ENCODE data around the gene BCAR3. TPM values are rescaled to one million over a fixed set of nuclear protein-coding genes. Genes with fewer than 3 reads are reported as not detected.

BCAR3 gene
- total RNA-seq, 1 experiment from 2014 or later, result 49.5 TPM

DNA sequence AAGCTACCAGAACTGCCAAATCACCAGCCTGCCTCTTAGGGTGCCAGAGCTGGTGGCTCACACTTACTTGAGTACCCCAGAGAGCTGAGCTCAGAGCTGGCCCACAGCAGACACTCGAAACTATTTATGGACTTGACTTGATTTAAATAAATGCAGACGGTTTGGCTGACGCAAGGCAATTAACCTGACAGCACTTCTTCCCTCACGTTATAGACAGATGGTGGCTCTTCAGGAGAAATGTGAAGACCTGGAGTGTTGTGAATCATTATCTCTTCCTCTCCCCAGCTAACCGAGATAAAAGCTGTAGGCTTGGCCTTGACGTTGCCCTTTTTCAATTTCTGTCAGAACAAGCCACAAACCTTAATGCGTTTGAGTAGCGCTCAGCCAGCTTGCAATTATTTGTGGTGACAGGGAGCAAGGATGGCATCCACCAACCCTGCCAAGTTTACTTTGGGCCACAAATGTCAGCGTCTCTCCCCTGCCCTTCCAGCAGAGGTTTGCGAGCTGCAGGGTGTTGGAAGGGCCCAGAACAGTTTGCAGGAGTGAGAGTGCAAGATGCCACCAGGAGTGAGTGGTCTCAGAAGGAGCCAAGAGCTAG, 34.0 kb upstream of the BCAR3 start:
- DNase-seq (ENCODE audit: low read depth in 1 of 2, low spot score in 2 of 2), result no peak
- H3K27me3 ChIP-seq (replicated peaks), result no peaks in the 10 kb centered on the region
- no peak overlapping the region for H3K27ac ChIP-seq
- H3K4me1 ChIP-seq (replicated peaks), result peaks cover 39% of the 10 kb centered on the region
- peaks cover 3% of the 10 kb centered on the region; the same call in 1 of the 2 replicates for H3K9me3 ChIP-seq (replicated peaks)
- no peaks in the 10 kb centered on the region for H3K36me3 ChIP-seq
- H3K4me3 ChIP-seq, result no peak overlapping the region

DNA sequence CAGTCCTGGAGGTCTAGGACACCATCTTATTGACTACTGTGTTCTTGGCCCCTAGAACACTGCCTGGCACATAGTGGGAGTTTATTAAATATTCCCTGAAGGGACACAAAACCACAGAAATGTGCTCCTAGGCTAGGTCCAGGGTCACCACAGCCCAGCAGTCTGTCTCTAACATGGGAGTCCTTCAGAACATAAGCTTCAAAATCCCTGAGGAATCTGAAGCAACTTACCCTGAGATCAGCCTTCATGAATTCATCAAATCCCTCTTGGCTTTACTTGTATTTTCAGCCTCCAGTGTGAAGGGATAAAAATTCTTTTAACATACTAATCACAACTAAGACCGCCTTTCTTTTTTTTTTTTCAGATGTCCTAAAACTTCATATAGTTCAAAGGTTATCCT, 32.7 kb upstream of the BCAR3 start:
- no peak for DNase-seq (ENCODE audit: low read depth in 1 of 2, low spot score in 2 of 2)
- Histone ChIP-seq H3K27ac (no peak overlapping the region), H3K27me3 (replicated peaks) (no peaks in the 10 kb centered on the region), H3K4me3 (no peak overlapping the region), H3K9me3 (replicated peaks) (peaks cover 3% of the 10 kb centered on the region; the same call in 1 of the 2 replicates), H3K36me3 (no peaks in the 10 kb centered on the region), H3K4me1 (replicated peaks) (peaks cover 51% of the 10 kb centered on the region)

DNA sequence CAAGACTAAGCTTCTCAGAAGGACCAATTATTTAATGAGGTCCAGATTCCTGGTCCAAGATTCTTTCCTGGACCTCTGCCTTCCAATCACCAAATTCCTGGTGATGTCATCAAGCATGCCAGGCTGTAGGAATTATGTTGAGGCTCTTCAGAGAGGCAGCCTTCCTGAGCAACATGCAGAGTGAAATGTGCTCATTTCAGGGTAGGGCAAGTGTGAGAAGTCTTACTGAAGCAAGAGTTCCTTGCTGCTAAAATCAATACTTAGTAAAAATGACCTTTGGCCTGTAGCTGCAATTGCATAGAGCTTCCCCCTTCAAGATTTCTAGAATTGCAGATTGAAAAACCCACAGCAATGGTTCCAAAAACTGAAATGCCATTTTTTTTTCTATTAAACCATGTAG, 31.7 kb upstream of the BCAR3 start:
- no peak overlapping the region for H3K4me3 ChIP-seq
- DNase-seq (ENCODE audit: low read depth in 1 of 2, low spot score in 2 of 2), result no peak
- no peaks in the 10 kb centered on the region for H3K27me3 ChIP-seq (replicated peaks)

DNA sequence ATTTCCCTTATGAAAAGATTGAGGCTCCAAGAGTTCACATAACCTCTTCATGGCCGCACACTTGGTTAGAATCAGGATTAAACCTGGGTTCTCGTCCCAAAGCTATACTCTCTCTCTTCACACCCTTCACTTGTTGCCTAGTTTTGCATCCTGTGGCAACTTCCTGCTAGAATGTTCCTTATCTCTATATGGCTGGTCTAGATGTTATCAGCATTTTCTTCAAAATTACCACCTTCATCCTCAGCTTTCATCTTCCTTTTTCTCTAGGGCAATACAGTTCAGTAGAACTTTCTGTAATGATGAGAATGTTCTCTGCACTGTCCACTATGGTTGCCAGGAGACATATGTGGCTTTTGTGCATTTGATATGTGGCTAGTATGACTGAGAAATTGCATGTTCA, 31.1 kb upstream of the BCAR3 start:
- H3K4me3 ChIP-seq, result no peak overlapping the region
- H3K27me3 ChIP-seq (replicated peaks), result no peaks in the 10 kb centered on the region
- DNase-seq (ENCODE audit: low read depth in 1 of 2, low spot score in 2 of 2), result no peak
- peaks cover 3% of the 10 kb centered on the region; the same call in 1 of the 2 replicates for H3K9me3 ChIP-seq (replicated peaks)
- H3K4me1 ChIP-seq (replicated peaks), result peaks cover 58% of the 10 kb centered on the region
- H3K27ac ChIP-seq, result peak overlapping the region; percentile 84; the same call in 1 of the 2 replicates
- H3K36me3 ChIP-seq, result no peaks in the 10 kb centered on the region

More for the DNA sequence above, 31.7 kb upstream of the BCAR3 start:
- Histone ChIP-seq H3K4me1 (replicated peaks) (peaks cover 58% of the 10 kb centered on the region), H3K36me3 (no peaks in the 10 kb centered on the region), H3K9me3 (replicated peaks) (peaks cover 3% of the 10 kb centered on the region; the same call in 1 of the 2 replicates), H3K27ac (no peak overlapping the region)

DNA sequence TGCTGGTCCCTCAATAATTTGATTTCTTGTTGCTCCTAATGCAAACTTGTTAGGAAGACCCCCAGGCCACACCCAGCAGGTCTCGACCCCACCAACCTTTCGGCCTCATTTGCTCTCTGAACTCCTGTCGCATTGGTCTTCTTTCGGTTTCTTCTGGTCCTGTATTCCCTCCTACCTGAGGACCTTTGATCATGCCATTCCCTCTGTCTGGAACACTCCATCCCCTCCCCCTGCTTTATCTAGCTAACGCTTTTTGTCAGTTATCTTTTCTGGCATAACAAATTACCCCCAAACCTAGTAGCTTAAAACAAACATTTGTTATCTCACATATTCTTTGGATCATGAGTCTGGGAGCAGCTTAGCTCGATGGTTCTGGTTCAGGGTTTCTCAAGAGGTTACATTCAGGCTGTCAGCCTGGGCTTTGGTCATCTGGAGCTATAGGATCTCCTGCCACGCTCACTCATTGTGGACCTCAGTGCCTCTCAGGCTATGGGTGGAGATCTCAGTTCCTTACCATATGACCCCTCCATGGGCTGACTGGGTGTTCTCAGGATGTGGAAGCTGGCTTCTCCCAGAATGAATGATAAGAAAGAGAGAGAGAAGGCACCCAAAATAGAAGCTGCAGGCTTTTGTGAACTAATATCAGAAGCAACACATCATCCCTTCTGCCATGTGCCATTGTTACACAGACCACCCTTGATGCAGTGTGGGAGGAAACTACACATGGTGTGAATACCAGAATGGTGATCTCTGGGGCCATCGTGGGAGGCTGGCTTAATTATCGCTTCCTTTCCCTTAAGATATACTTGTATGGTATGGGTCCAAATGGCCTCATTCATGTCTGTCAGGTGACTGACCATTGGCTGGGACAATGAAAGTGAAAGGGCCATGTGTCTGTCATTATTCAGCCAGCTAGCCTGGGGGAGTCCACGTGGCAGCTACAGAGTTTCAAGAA, 29.1 kb upstream of the BCAR3 start:
- no peaks in the 10 kb centered on the region for H3K36me3 ChIP-seq
- DNase-seq (ENCODE audit: low read depth in 1 of 2, low spot score in 2 of 2), result peak; percentile 96 to 98
- no peak overlapping the region for H3K4me3 ChIP-seq
- H3K9me3 ChIP-seq (replicated peaks), result no peaks in the 10 kb centered on the region
- no peaks in the 10 kb centered on the region for H3K27me3 ChIP-seq (replicated peaks)
- peaks cover 65% of the 10 kb centered on the region for H3K4me1 ChIP-seq (replicated peaks)
- peak overlapping the region; percentile 86 for H3K27ac ChIP-seq

DNA sequence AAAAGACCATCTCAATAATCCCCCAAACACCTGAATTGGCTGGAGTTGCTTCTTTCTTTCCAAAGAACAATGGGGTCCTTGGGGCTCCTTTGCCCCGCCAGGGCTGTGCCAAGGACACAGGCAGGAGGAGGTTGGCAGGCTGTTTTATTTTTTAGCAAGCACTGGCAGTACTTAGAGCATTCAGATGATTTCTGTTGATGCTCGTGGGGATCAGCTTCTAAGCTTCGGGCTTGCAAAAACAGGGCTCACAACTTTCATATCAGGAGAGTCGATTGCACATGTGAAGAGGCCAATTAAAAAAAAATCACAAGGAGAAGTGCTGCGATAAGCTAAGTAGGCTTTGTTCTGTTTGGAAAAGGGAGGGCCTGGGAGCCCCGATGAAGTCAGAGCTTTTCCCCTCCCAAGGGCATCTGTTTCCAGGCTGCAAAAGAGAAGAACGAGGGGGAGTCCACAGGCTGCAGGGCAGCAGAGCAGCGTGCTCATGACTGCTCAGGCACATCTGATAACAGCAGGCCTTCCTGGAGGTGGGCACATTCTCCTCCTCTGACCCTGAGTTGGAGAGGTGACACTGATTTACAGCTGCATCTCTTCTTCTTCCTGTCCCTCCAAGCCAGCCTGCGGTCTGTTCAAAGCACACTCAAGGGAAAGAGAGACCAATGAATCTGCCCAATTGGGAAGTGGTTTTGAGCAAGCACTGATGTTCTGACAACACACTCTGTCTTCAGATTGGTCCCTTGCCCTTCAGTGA, 27.3 kb upstream of the BCAR3 start:
- no peaks in the 10 kb centered on the region for H3K9me3 ChIP-seq (replicated peaks)
- H3K4me3 ChIP-seq, result no peak overlapping the region
- H3K4me1 ChIP-seq (replicated peaks), result peaks cover 73% of the 10 kb centered on the region
- H3K27ac ChIP-seq, result peak overlapping the region; percentile 86
- peak in 1 of 2 experiments; percentile 11 for DNase-seq (ENCODE audit: low read depth in 1 of 2, low spot score in 2 of 2)
- no peaks in the 10 kb centered on the region for H3K27me3 ChIP-seq (replicated peaks)
- no peaks in the 10 kb centered on the region for H3K36me3 ChIP-seq

DNA sequence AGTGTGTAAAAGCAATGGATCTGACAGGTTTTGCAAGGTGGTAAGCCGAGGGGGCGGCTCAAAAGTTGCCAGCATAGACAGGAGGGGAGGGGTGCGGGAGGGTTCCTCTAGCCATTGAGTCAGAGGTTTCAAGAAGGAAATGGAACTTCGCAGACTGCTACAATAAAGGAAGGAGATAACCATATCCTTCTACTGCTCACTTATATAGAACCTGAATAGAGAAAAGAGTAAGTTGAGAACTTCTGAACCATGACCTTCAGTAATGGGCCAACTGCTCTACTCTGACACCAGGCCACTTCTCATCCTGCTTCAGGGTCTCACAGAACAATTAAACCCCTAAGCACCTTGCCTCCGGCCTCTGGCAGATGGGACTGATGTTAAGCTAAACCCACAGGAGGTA, 26.3 kb upstream of the BCAR3 start:
- no peak overlapping the region for H3K27ac ChIP-seq
- peaks cover 75% of the 10 kb centered on the region for H3K4me1 ChIP-seq (replicated peaks)
- no peaks in the 10 kb centered on the region for H3K9me3 ChIP-seq (replicated peaks)
- no peaks in the 10 kb centered on the region for H3K27me3 ChIP-seq (replicated peaks)
- no peak for DNase-seq (ENCODE audit: low read depth in 1 of 2, low spot score in 2 of 2)
- H3K4me3 ChIP-seq, result no peak overlapping the region
- H3K36me3 ChIP-seq, result no peaks in the 10 kb centered on the region

DNA sequence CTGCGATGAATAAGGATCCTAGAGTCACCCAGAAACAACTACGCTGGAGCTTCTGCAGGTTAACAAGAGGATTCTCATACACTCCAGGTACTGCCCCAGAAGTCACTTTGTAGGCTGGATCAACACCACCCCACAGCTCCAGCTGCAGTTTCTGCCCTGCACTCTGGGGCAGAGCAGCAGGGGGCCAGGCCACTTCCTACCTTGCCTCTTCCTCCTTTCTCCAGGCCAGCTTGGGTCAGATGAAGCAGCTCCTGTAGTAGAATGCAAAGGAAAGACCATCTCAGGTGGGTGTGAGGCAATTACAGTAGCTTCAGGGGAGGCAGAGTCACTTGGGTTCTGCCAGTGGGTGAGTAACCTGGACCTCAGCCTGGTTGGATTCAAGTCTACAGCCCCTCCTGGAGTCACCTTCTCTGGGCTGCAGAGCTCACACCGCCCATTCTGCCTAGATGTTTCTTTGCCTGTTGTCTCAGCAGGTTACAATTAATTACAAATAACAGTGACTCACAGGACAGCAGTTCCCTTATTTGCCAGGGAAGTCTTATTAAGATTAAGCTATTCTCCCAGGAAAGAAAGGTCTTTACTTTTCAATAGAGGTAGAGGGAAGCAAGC, 24.4 kb upstream of the BCAR3 start:
- no peaks in the 10 kb centered on the region for H3K9me3 ChIP-seq (replicated peaks)
- H3K4me3 ChIP-seq, result no peak overlapping the region
- no peaks in the 10 kb centered on the region for H3K27me3 ChIP-seq (replicated peaks)
- peak in 1 of 2 experiments; percentile 32 for DNase-seq (ENCODE audit: low read depth in 1 of 2, low spot score in 2 of 2)
- H3K4me1 ChIP-seq (replicated peaks), result peaks cover 76% of the 10 kb centered on the region
- H3K36me3 ChIP-seq, result no peaks in the 10 kb centered on the region
- no peak overlapping the region for H3K27ac ChIP-seq

DNA sequence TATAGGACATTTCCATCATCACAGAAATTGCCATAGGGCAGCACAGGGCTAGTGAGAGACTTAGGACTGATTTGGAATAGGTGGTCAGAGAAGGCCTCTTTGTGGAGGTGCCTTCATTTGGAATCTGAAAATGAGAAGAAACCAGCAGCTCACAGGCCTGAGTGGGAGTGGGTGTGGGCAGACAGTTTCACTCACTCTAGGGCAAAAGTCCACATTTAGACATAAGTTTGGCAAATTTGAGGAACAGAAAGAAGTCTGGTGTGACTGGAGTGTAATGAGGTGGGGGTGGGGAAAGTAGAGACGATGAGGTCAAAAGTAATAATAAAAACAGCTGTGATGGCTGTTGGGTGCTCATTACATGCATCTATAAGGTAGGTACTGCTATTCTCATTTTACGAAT, 22.4 kb upstream of the BCAR3 start:
- Histone ChIP-seq H3K9me3 (replicated peaks) (no peaks in the 10 kb centered on the region), H3K27me3 (replicated peaks) (no peaks in the 10 kb centered on the region), H3K4me3 (no peak overlapping the region), H3K4me1 (replicated peaks) (peaks cover 65% of the 10 kb centered on the region), H3K36me3 (no peaks in the 10 kb centered on the region), H3K27ac (peak overlapping the region; percentile 8; the same call in 1 of the 2 replicates)
- DNase-seq (ENCODE audit: low read depth in 1 of 2, low spot score in 2 of 2), result no peak

DNA sequence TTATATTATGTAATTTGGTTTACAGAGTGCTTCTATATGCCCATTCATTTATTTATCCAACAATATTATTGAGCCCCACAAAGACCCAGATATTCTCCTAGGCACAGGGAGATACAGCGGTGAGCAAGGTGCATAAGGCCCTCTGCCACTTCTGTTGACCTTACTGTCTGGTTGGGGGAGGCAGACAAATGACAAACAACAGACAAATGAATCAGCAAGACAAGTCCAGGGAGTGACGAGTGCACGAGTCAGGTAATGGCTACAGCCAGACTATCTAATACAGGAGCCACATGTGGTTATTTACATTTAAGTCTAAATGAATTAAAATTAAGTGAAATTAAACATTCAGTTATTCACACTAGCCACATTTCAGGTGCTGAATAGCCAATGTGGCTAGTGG, 22.0 kb upstream of the BCAR3 start:
- H3K36me3 ChIP-seq, result no peaks in the 10 kb centered on the region
- DNase-seq (ENCODE audit: low read depth in 1 of 2, low spot score in 2 of 2), result no peak
- H3K4me3 ChIP-seq, result no peak overlapping the region
- peaks cover 62% of the 10 kb centered on the region for H3K4me1 ChIP-seq (replicated peaks)
- H3K27me3 ChIP-seq (replicated peaks), result no peaks in the 10 kb centered on the region
- H3K9me3 ChIP-seq (replicated peaks), result no peaks in the 10 kb centered on the region
- H3K27ac ChIP-seq, result peak overlapping the region; percentile 8; the same call in 1 of the 2 replicates

DNA sequence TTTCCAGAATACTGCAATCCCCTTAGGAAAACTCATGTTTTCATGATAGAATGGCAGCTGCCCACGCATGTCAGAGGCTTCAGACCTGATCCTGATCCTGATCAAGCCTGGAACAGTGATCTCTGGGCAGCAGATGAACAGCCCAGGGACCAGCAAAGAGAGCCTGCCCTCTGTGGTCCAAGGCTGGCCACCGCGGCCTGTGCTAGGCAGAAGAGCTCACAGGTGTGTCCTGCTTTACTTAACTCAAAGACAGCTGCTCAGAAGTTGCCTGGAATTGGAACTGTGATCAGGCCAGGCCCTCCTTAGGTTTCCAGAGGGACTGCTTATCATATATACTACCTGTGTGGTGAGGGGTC, 21.2 kb upstream of the BCAR3 start:
- no peaks in the 10 kb centered on the region for H3K36me3 ChIP-seq
- H3K27ac ChIP-seq, result peak overlapping the region; percentile 93
- H3K9me3 ChIP-seq (replicated peaks), result no peaks in the 10 kb centered on the region
- no peak for DNase-seq (ENCODE audit: low read depth in 1 of 2, low spot score in 2 of 2)
- no peaks in the 10 kb centered on the region for H3K27me3 ChIP-seq (replicated peaks)
- H3K4me1 ChIP-seq (replicated peaks), result peaks cover 62% of the 10 kb centered on the region
- no peak overlapping the region for H3K4me3 ChIP-seq

DNA sequence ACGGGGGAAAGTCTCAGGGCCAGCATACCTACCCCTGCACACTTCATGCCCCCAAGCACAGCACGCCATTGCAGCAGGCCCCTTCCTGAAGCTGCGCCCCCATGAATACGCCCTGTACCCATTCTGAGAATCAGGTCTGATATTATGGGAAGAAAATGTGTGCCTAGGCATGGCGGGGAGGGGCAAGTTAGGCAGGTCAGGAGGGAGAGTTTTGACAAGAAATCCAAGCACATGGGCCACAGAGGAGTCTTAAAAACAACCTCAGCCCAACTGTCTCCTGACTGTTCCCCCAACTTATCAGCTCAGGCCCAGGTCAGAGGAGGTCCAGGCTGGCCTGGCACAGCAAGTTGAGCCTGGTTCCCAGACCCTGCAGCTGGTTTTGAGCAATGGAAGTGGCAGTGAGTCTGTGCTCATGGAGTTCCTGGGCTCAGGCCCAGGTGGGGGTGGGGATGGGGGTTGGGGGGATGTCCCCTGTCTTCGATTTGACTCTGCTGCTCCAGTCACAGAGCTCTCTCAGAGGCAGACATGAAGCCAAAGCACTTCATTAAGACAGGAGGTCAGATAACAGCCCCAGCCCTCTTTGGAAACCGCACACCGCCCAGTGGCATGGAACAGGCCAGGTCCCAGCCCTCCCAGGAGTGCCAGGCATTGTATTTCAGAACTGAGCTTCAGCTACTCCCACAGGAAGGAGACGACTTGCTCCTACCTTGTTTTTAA, 20.6 kb upstream of the BCAR3 start:
- no peak overlapping the region for H3K4me3 ChIP-seq
- H3K27me3 ChIP-seq (replicated peaks), result no peaks in the 10 kb centered on the region
- no peaks in the 10 kb centered on the region for H3K9me3 ChIP-seq (replicated peaks)
- H3K27ac ChIP-seq, result peak overlapping the region; percentile 93
- H3K36me3 ChIP-seq, result no peaks in the 10 kb centered on the region
- peak in 1 of 2 experiments; percentile 54 for DNase-seq (ENCODE audit: low read depth in 1 of 2, low spot score in 2 of 2)
- H3K4me1 ChIP-seq (replicated peaks), result peaks cover 62% of the 10 kb centered on the region

DNA sequence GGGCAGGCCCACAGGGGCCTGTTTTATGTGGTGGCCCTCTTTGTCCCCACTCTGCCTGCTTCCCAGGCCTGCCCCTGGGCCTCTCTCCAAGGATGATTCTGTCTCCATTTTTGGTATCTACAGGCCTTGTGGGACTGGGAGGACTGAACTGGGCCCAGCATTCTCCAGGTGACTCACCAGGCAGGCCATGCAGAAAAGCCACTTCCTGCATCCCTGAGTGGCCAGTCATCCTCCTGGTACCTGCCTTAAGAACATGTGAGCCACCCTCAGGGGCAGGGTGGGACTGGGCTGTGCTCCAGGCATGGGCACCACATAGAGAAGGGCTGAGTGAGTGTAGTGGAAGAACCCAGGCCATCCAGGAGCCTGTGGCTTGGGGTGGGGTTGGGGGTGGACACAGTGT, 20.0 kb upstream of the BCAR3 start:
- Histone ChIP-seq H3K36me3 (no peaks in the 10 kb centered on the region), H3K4me1 (replicated peaks) (peaks cover 62% of the 10 kb centered on the region), H3K4me3 (no peak overlapping the region), H3K27me3 (replicated peaks) (no peaks in the 10 kb centered on the region), H3K27ac (peak overlapping the region; percentile 93), H3K9me3 (replicated peaks) (no peaks in the 10 kb centered on the region)
- peak; percentile 95 to 98 for DNase-seq (ENCODE audit: low read depth in 1 of 2, low spot score in 2 of 2)
